Measurements from ENCODE around the gene EME1.
A peak's percentile ranks its signal among the peaks of the same experiment; 100 is the strongest.

Gene EME1

DNA sequence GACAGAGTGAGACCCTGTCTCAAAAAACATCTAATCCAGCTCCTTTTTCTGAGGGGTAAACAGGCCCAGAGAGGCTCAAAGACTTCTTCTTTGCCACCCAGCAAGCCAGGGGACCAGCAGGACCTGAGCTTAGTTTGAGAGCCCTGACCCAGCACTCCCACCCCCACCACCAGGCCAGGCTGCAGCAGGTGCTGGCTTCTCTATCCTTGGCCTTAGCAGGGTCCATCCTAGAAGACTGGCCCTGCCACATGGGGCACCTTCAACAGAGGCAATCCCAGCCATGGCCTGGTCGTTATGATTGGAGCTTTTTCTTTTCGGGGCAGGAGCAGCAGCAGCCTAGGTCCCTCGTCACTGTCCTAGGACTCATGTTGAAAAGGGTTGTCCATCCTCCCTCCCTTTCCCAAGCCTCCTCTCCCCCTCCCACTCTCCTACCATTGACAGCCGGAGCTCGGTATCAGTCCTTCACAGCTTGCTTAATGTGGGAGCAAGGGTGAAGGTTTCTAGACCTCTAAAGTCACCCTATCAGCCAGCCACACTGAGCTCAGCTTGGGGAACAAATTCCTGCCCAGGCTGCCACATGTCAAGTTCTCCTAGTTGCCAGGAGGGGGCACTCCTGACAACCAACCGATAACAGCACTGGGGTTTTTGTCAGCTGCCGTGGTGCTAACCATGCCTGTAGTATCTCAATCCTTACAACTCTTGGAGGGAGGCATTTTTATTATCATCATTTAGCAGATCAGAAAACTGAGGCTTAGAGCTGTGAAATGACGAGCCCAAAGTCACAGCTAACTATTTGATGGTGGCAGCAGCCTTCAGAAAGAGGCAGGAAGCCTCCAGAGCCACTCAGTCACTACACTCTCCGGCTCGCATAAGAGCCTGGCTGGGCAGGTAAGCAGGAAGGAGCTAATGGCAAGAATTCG is 11.2 kb upstream of the EME1 start:
- peak in 30 of 56 donors; percentile 7 to 67 (median 30) for DNase-seq

DNA sequence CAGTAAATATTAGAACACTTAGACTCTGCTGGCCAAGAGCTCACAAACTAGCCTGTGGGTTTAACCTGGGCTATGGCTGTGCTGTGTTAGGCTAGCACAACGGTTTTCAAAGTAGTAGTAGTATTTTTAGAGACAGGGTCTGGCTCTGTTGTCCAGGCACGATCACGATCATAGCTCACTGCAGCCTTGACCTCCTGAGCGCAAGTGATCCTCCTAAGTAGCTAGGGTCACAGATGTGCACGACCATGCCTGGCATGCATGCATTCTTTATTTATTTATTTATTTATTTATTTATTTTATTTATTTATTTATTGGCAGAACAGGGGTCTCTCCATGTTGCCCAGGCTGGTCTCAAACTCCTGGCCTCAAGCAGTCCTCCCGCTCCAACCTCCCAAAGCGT is 10.4 kb upstream of the EME1 start:
- DNase-seq: no peak

DNA sequence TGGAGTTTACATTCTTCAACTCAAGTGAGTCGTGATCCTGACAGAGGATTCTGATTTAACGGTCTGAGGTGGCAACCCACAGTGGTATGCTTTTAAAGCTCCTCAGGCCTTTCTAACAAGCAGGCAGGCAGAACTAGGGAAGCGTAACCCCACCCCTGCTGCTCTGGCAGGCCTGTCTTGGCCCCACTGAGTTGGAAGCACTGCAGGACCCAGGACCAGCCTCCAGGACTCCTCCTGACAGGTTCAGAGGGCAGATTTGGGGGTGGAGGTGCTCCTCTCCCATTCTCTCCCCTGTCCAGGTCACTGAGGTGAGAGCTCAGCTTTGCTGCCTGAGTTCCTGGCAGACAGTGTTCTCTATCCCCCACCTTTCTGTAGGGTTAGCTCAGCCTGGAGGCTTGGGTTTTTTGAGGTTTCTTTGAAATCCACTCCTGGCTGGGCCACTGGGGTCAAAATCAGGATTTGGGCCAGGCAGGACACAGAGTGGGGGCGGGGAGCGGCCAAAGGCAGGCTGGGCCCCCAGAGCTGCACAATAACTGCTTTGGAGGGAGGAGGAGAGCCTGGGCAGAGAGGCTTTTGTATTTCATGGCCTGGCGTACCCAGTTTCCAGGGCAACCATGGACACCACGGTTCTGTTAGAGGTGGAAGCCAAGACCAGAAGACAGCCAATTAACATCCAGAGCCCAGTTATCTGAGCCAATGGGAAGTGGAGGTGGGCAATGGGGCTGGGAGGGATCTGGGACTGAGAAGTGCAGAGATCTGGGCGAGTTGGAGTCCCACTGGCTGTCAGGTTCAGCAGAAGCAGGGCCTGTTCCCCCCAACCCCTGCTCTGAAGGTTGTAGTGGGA is 9.6 kb upstream of the EME1 start:
- DNase-seq: peak in 49 of 56 donors; percentile 14 to 87 (median 66)

DNA sequence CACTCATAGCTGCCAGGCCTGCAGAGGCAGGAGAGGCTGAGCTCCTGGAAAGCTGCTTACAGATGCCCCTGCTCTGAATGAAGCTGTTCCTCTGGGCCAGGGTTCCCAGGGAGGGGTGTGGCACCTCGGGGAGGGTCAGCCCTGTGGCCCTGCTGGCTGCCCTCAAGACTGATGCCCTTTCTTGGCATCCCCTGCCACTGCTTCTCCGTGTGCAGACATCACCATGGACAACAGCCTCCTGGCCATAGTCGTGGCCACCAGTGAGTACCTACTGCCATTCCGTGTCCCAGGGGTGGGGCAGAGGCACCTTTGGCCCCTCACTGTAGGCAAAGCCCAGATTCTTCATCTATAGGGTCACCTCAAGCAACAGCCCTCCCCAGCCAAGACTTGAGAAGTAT is 9.0 kb upstream of the EME1 start:
- no peak for DNase-seq

DNA sequence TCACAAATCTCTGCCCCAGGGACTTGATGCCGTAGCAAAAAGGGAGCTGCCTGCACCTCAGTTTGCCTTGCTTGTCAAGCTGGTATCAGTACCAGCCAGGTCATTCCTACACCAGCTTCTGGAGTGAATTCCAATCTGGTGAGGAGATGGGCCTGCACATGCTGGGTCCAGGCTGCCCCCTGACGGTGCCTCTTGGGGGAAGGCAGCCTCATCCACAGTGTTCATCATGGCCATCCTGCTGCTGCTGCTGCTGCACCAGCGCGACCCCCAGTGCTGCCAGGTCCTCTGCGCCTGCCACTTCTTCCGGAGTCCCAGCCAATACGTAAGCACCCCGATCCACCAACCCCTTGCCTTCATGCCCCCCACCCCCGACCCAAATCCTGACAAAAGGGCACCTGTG is 8.3 kb upstream of the EME1 start:
- no peak for DNase-seq

GRCh38 chr17:50365165-50365564 is 7.9 kb upstream of the EME1 start:
- DNase-seq: no peak

DNA sequence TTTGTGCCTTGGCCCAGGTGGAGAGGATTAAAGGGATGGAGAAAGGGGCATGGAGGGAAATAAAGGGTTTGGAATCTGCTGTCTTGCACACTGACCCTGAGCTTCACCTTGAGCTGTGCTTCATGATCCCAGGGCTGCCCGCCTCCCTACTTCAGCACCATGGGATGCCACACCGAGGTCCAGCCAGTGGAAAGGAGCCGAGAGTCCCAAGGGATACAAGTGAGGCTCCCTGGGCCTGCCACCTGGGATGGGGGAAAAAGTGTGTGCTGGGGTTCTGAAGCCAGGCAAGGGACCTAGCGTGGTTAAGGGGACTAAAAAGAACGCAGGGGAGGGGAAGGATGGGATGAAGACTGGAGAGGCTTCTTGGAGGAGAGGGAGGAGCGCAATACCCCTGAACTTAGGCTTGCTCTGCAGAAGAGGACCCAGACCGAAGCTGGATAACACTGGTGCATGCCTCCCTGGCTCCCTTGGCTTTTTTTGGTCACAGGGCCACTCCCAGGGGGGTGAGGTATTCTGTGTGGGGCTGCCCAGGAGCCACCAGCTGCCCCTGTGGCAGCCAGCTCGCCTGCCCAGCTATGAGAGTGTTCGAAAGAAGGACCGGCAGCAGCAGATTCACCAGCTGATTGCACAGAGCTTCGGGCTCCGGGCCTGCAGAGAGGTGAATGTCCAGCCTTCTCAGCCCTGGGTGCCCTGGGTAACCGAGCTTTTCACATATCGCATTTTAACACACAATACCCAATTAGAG is 7.2 kb upstream of the EME1 start:
- no peak for DNase-seq

DNA sequence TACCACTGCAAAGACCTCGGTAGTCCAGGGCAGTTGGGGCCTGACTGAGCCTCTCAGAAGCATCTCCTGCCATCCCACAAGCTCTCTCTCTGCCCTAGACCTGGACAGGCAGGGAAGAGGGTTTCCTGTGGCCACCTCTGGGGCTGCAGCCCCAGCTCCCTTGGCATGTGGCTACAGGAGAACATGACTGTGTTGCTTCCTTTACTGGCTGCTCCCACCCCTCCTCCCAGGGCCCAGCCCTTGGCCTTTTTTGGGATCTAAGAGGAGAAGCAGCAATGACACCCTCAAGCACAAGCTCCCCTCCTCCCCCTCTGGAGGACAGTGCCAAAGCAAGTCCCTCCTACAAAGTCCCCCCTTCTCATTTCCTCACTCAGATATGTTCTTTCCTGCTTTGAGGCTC is 5.6 kb upstream of the EME1 start:
- no peak for DNase-seq

DNA sequence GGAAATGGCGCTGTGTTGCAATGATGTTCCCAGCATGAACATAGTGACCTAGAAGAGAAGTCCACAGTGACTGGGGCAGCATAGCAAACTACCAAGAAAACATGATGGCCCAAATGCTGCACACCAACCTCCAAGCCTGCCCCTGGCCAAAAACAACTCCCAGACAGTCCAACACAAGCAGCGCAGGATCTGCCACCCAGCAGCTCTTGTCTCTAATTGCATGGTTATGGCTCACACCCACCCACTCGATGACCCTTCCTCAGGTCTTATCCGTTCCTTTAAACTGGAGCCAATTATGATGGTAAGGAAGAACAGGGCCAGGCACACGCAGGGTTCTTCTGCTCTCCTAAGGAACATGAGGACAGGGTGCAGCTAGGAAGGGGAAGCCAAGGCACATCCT is 3.0 kb upstream of the EME1 start:
- no peak for DNase-seq

DNA sequence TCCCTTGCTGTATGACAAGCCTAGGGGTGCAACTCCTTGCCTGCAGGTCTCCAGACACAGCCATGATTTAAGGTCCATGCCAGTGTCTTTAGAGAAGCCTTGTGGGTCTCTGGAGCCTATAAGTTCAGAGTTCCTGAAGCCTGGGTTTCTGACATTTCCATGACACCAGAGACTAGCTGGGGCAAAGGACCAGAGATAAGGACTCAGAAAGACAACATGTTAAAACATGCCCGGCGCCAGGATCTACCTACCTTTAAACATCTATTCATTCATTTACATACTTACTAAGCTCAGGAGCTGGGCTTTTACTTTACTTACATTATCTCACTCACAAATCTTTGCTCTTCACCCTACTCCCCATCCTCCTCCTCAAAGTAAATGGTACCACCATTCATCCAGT is 1.5 kb upstream of the EME1 start:
- no peak for DNase-seq

- DNase-seq: no peak
Measured at GRCh38 chr17:50372222-50372757, 739 bp upstream of the EME1 start.

- no peak for DNase-seq
Measured at GRCh38 chr17:50373705-50374104, 676 bp downstream of the EME1 start.

- DNase-seq: no peak
Measured at GRCh38 chr17:50375858-50376538, 3.0 kb downstream of the EME1 start.

GRCh38 chr17:50379351-50380132 is 6.5 kb downstream of the EME1 start:
- no peak for DNase-seq

DNA sequence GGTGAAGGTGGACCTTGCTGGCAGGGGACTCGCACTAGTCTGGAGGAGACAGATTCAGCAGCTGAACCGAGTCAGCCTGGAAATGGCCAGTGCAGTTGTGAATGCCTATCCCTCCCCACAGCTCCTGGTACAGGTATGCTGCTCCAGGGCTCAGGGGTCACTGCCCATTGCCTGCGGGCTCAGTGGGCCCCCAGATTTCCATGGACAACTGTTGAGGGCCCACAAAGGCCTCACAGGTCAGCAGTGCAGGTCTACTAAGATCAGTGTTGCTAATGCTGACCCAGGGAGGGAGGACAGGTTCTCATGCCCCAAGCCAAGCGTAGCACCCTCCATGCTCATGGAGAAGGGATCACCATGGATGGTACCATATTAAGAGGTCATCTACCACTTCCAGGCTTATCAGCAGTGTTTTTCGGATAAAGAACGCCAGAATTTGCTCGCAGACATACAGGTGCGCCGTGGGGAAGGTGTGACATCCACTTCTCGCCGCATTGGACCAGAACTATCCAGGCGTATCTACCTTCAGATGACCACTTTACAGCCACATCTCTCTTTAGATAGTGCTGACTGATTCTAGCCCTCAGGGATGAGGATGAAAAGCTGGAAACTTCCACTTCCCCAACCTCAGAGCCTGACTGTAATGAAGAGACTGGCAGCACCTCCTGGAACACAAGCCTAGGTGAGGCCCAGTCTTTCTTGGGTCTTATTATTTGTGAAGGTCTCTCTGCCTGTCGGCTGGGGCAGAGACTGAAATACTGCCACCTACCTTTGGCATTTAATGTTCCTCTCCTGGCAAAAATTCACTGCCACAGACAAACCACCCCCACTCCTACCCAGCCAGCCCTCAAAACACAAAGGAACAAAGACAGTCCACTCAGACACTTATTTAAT is 7.6 kb downstream of the EME1 start:
- DNase-seq: no peak

DNA sequence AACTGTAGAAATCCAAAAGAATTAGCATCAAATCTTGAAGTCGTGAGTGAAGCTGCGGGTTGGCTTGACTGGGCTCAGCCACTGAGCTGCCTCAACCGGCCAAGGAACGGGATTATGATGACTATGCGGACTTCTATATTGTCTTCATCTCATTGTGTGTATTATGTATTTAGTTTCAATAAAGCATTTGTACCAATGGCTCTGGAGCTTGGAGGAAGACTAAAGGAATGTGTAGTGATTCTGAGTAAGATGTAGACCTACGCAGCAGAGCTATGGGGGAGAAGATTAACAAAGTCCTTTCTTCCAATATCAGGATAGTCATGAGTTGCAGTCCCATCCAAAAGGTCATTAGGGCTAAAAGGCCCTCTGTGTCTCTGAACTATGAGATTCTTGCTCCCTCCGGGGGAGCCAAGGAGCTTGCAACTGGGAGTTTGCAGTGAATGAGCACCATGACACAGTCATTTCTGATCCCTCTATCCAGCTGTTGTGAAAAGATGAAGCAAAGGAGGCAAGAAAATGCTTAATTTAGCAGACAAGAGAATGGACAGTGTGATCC is 8.3 kb downstream of the EME1 start:
- no peak for DNase-seq

- no peak for DNase-seq
Measured at GRCh38 chr17:50381920-50382319, 8.9 kb downstream of the EME1 start.

DNA sequence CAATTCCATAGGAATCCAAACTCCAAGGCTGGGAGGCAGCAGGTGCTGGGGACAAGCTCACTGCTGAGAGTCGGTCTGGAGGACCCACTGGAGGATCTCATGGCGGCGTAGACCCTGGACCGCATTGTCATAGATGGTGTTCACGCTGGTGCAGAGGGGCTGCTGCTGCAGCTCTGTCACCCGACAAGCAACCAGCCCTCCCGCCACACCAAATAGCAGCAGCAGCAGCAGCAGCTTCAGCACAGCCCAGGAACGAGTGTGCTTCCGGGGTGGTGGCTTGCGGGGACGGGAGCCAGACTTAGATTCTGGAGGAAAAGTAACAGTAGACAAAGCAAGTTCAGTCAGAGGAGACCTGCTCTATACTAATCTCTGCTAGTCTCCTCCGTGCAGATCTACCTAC is 9.9 kb downstream of the EME1 start:
- no peak for DNase-seq

GRCh38 chr17:50386510-50386909 is 13.5 kb downstream of the EME1 start:
- no peak for DNase-seq
